A549 (cell line): ENCODE results near the gene RIMKLA. TPM values are rescaled to one million over a fixed set of nuclear protein-coding genes. Genes with fewer than 3 reads are reported as not detected.

Source experiments
- ATAC-seq, 2 experiments: fragments of 200-7000 bp in 1 of 2; fragments of >200 bp in 1 of 2; cut with Nextera tagmentation in 1 of 2; cut with Tn5 transposase in 1 of 2; 3 replicates each; pipeline versions ENCODE4 v1.8.0 to v1.9.1; 2018 to 2020; ENCODE audit warnings: mild to moderate bottlenecking in 1 of 2, moderate library complexity in 1 of 2
- CTCF ChIA-PET: fragments of 300-600 bp; sonication (Branson Sonifier 250); formaldehyde crosslinking; extraction: SDS; loops from one replicate; lab custom pipeline; 2021; ENCODE audit warnings: antibody characterized with exemption, inconsistent platforms; lab: Yijun Ruan, JAX
- POLR2A ChIA-PET: fragments of 350-600 bp; formaldehyde crosslinking; extraction: SDS; loops from one replicate; lab custom pipeline; 2021; ENCODE audit warnings: antibody characterized with exemption, inconsistent platforms; lab: Yijun Ruan, JAX
- DNase-seq, 2 experiments: peaks; one replicate each; pipeline versions ENCODE4 v3.0.0 to v3.0.0-alpha.2; 2011 to 2016; ENCODE audit warnings: low read depth in 1 of 2, low spot score in 1 of 2
- FAIRE-seq: peaks from 2 replicates; lab custom pipeline; 2011; peaks lifted over from hg19 to GRCh38; lab: Jason Lieb, UNC
- H3K27ac ChIP-seq, 2 experiments: fragments of >200 bp; sonication (Bioruptor Twin); formaldehyde crosslinking; 3 replicates each; pipeline ENCODE4 v1.5.1; 2016 to 2017
- H3K4me1 ChIP-seq: fragments of >200 bp; sonication (Bioruptor Twin); formaldehyde crosslinking; 3 replicates; pipeline ENCODE4 v1.6.1; 2016
- H3K4me2 ChIP-seq: fragments of >200 bp; sonication (Bioruptor Twin); formaldehyde crosslinking; 3 replicates; pipeline ENCODE4 v1.6.1; 2016
- H3K4me3 ChIP-seq: fragments of >200 bp; sonication (Bioruptor Twin); formaldehyde crosslinking; 3 replicates; pipeline ENCODE4 v1.5.1; 2016
- H3K9me3 ChIP-seq: fragments of >200 bp; sonication (Bioruptor Twin); formaldehyde crosslinking; 3 replicates; pipeline ENCODE4 v1.6.1; 2016
- CBX2 ChIP-seq: fragments of 200-600 bp; sonication (generic); IDR thresholded peaks from 2 replicates; pipeline ENCODE4 v1.6.1; 2016; ENCODE audit warnings: low read depth, mild to moderate bottlenecking, borderline replicate concordance
- CBX8 ChIP-seq: fragments of 200-600 bp; sonication (generic); IDR thresholded peaks from 2 replicates; pipeline ENCODE4 v1.6.1; 2016
- CEBPB ChIP-seq, 2 experiments: fragments of >200 bp in 1 of 2; sonication (Bioruptor Twin) in 1 of 2; formaldehyde crosslinking in 1 of 2; IDR thresholded peaks; 2 replicates each; pipeline ENCODE4 v1.6.1; 2012 to 2016
- EHMT2 ChIP-seq: fragments of 200-600 bp; sonication (generic); IDR thresholded peaks from 2 replicates; pipeline ENCODE4 v1.6.1; 2016; ENCODE audit warnings: antibody characterized with exemption, low read depth, mild to moderate bottlenecking, moderate library complexity
- EP300 ChIP-seq, 2 experiments: fragments of >200 bp; sonication (Bioruptor Twin); formaldehyde crosslinking; IDR thresholded peaks; 2 replicates in 1 of 2; 3 replicates in 1 of 2; pipeline ENCODE4 v1.6.1; 2016 to 2017
- FOSB ChIP-seq: fragments of 250-450 bp; sonication (Bioruptor Pico); IDR thresholded peaks from 2 replicates; pipeline ENCODE4 v1.5.0; 2020; ENCODE audit warnings: mild to moderate bottlenecking, moderate library complexity
- FOXS1 ChIP-seq: fragments of 250-450 bp; sonication (Bioruptor Pico); IDR thresholded peaks from 2 replicates; pipeline ENCODE4 v1.5.0; 2020; ENCODE audit warnings: mild to moderate bottlenecking, moderate library complexity
- GATA3 ChIP-seq: IDR thresholded peaks from 2 replicates; pipeline ENCODE4 v1.6.1; 2012; ENCODE audit warnings: borderline replicate concordance
- HOXA7 ChIP-seq: fragments of 250-450 bp; sonication (Bioruptor Pico); IDR thresholded peaks from 2 replicates; pipeline ENCODE4 v1.5.0; 2020; ENCODE audit warnings: mild to moderate bottlenecking, moderate library complexity
- HOXB5 ChIP-seq: fragments of 250-450 bp; sonication (Bioruptor Pico); IDR thresholded peaks from 2 replicates; pipeline ENCODE4 v1.5.0; 2020; ENCODE audit warnings: mild to moderate bottlenecking, moderate library complexity
- JUNB ChIP-seq: fragments of >200 bp; sonication (Bioruptor Twin); formaldehyde crosslinking; IDR thresholded peaks from 2 replicates; pipeline ENCODE4 v1.6.1; 2016
- KDM1A ChIP-seq: fragments of 200-600 bp; sonication (generic); IDR thresholded peaks from 2 replicates; pipeline ENCODE4 v1.6.1; 2016; ENCODE audit warnings: low read depth, mild to moderate bottlenecking
- KDM5A ChIP-seq: fragments of 200-600 bp; sonication (generic); IDR thresholded peaks from 2 replicates; pipeline ENCODE4 v1.6.1; 2016; ENCODE audit warnings: antibody characterized with exemption, mild to moderate bottlenecking
- MAFK ChIP-seq: fragments of 450-650 bp; IDR thresholded peaks from 2 replicates; pipeline ENCODE4 v1.6.1; 2014; ENCODE audit not compliant: partially characterized antibody
- MAZ ChIP-seq: fragments of 150-350 bp; IDR thresholded peaks from 2 replicates; pipeline ENCODE4 v1.6.1; 2014; ENCODE audit warnings: antibody characterized with exemption, low read depth, low read length, borderline replicate concordance
- NFE2L2 ChIP-seq: fragments of 150-350 bp; conservative IDR thresholded peaks from 2 replicates; pipeline ENCODE4 v1.6.1; 2014; ENCODE audit warnings: low read length
- POLR2AphosphoS2 ChIP-seq: conservative IDR thresholded peaks from 2 replicates; pipeline ENCODE4 v1.6.1; 2012; ENCODE audit warnings: low read length, improper control_type of control experiment, inconsistent platforms
- SREBF2 ChIP-seq: fragments of 450-650 bp; IDR thresholded peaks from 2 replicates; pipeline ENCODE4 v1.6.1; 2014; ENCODE audit warnings: mild to moderate bottlenecking, moderate library complexity
- TP53 ChIP-seq: fragments of 250-450 bp; sonication (Bioruptor Pico); IDR thresholded peaks from 2 replicates; pipeline ENCODE4 v1.5.0; 2021; ENCODE audit warnings: mild to moderate bottlenecking, moderate library complexity
- ZFP36 ChIP-seq: fragments of 450-650 bp; IDR thresholded peaks from 2 replicates; pipeline ENCODE4 v1.6.1; 2014; ENCODE audit warnings: borderline replicate concordance; ENCODE audit not compliant: partially characterized antibody
- ZSCAN20 ChIP-seq: fragments of 250-450 bp; sonication (Bioruptor Pico); IDR thresholded peaks from 2 replicates; pipeline ENCODE4 v1.8.0; 2022; ENCODE audit warnings: mild to moderate bottlenecking, moderate library complexity
- WGBS: methylation state at CpG from one replicate; pipeline ENCODE4 v1.1.6; 2017; ENCODE audit errors: missing lambda C conversion rate; 5-methylcytosine and 5-hydroxymethylcytosine counted together
- polyA plus RNA-seq, 4 experiments: library from polyadenylated mRNA; depleted of rRNA in 3 of 4; stranded (reverse); fragments of >200 nt; fragmentation: RNase III in 1 of 4; extraction: RNeasy Plus Mini Kit Qiagen cat#74134 plus additional on column Dnase treatment in 1 of 4; gene quantifications; 2 replicates in 3 of 4; 3 replicates in 1 of 4; pipeline ENCODE4 v1.2.3, GENCODE V29; 2011 to 2017
- TF ChIP-seq, protein P1 (sequence below): fragments of 250-450 bp; sonication (Bioruptor Pico); IDR thresholded peaks from 2 replicates; pipeline ENCODE4 v1.5.0; 2021; ENCODE audit warnings: mild to moderate bottlenecking, moderate library complexity, borderline replicate concordance
- TF ChIP-seq, protein P2 (sequence below): IDR thresholded peaks from 2 replicates; pipeline ENCODE4 v1.6.1; 2012
- TF ChIP-seq, protein P3 (sequence below): fragments of 450-650 bp; IDR thresholded peaks from 2 replicates; pipeline ENCODE4 v1.6.1; 2014; ENCODE audit warnings: antibody characterized with exemption
- TF ChIP-seq, protein P4 (sequence below): fragments of >200 bp; sonication (Bioruptor Twin); formaldehyde crosslinking; IDR thresholded peaks from 2 replicates; pipeline ENCODE4 v1.6.1; 2016
- TF ChIP-seq, protein P5 (sequence below): IDR thresholded peaks from 2 replicates; pipeline ENCODE4 v1.6.1; 2012
- TF ChIP-seq, protein P6 (sequence below): IDR thresholded peaks from 2 replicates; pipeline ENCODE4 v1.6.1; 2012; ENCODE audit warnings: low read depth, borderline replicate concordance

Gene RIMKLA
- polyA plus RNA-seq, 2 of the 4 experiments (the other 2 are of a cell fraction), result 0.35 to 1.7 TPM

DNA sequence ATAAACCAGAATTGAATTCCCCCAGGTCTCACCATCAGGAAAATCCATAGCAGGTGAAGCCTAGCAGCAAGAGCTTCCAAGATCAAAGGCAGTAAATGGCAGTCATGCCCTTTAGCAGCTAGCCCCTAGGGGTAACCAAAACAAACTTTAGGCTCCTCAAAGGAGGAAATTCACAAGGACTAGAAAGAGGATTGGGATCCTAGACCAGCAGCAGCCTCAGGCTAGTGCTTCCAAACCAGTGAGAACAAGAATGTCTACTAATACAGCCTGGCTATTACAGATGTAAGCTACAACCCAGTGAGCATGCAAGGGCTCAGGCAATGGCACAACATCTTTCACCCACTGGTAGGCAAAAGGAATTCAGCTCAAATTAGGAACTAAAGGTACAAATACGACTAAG is 11.1 kb upstream of the RIMKLA start:
- H3K4me2 ChIP-seq, result no peak overlapping the region
- FAIRE-seq (no peak), ATAC-seq (no peak), DNase-seq (no peak)
- POLR2A ChIA-PET, result no interaction called here
- H3K9me3 ChIP-seq, result no peaks in the 10 kb centered on the region
- WGBS, result 71% methylated on average over 1 of the region's 1 CpG
- CTCF ChIA-PET, result no interaction called here
- no peak overlapping the region for H3K27ac ChIP-seq
- no peak overlapping the region for H3K4me3 ChIP-seq
- TF ChIP-seq, protein P1, sequence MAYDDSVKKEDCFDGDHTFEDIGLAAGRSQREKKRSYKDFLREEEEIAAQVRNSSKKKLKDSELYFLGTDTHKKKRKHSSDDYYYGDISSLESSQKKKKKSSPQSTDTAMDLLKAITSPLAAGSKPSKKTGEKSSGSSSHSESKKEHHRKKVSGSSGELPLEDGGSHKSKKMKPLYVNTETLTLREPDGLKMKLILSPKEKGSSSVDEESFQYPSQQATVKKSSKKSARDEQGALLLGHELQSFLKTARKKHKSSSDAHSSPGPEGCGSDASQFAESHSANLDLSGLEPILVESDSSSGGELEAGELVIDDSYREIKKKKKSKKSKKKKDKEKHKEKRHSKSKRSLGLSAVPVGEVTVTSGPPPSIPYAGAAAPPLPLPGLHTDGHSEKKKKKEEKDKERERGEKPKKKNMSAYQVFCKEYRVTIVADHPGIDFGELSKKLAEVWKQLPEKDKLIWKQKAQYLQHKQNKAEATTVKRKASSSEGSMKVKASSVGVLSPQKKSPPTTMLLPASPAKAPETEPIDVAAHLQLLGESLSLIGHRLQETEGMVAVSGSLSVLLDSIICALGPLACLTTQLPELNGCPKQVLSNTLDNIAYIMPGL (CRISPR knock-in tag), result no peak
- TF ChIP-seq EP300 (IDR thresholded peaks at IDR 0.05) (no peak), MAFK (no peak), TP53 (CRISPR knock-in tag) (no peak), GATA3 (no peak), EHMT2 (no peak), ZFP36 (no peak), MAZ (no peak), HOXA7 (CRISPR knock-in tag) (no peak)
- TF ChIP-seq, protein P2, sequence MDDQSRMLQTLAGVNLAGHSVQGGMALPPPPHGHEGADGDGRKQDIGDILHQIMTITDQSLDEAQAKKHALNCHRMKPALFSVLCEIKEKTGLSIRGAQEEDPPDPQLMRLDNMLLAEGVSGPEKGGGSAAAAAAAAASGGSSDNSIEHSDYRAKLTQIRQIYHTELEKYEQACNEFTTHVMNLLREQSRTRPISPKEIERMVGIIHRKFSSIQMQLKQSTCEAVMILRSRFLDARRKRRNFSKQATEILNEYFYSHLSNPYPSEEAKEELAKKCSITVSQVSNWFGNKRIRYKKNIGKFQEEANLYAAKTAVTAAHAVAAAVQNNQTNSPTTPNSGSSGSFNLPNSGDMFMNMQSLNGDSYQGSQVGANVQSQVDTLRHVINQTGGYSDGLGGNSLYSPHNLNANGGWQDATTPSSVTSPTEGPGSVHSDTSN, result no peak
- TF ChIP-seq, protein P3, sequence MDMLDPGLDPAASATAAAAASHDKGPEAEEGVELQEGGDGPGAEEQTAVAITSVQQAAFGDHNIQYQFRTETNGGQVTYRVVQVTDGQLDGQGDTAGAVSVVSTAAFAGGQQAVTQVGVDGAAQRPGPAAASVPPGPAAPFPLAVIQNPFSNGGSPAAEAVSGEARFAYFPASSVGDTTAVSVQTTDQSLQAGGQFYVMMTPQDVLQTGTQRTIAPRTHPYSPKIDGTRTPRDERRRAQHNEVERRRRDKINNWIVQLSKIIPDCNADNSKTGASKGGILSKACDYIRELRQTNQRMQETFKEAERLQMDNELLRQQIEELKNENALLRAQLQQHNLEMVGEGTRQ, result no peak
- TF ChIP-seq, all 56 proteins: peak for 0
- peaks cover 12% of the 10 kb centered on the region for H3K4me1 ChIP-seq

- POLR2A ChIA-PET, result no interaction called here
- H3K9me3 ChIP-seq, result no peaks in the 10 kb centered on the region
- FAIRE-seq (no peak), ATAC-seq (no peak), DNase-seq (no peak)
- H3K4me1 ChIP-seq, result peaks cover 12% of the 10 kb centered on the region
- CTCF ChIA-PET, result interaction anchor here (0.6 kb wide), 1 partner anchor 261 kb away, joined by 3 read pairs; no protein-coding TSS in a partner anchor
- TF ChIP-seq HOXB5 (no peak), FOXS1 (CRISPR knock-in tag) (no peak), HOXA7 (CRISPR knock-in tag) (no peak), NFE2L2 (no peak), CEBPB (IDR thresholded peaks at IDR 0.05) (no peak), POLR2AphosphoS2 (no peak), KDM1A (no peak), JUNB (no peak), SREBF2 (no peak), FOSB (CRISPR knock-in tag) (no peak), KDM5A (no peak), CBX8 (no peak), GATA3 (no peak), CBX2 (no peak), EHMT2 (no peak), ZSCAN20 (CRISPR knock-in tag) (no peak)
- TF ChIP-seq, protein P4, sequence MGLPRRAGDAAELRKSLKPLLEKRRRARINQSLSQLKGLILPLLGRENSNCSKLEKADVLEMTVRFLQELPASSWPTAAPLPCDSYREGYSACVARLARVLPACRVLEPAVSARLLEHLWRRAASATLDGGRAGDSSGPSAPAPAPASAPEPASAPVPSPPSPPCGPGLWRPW, result no peak
- TF ChIP-seq, protein P5, sequence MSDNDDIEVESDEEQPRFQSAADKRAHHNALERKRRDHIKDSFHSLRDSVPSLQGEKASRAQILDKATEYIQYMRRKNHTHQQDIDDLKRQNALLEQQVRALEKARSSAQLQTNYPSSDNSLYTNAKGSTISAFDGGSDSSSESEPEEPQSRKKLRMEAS, result no peak
- TF ChIP-seq, protein P6, sequence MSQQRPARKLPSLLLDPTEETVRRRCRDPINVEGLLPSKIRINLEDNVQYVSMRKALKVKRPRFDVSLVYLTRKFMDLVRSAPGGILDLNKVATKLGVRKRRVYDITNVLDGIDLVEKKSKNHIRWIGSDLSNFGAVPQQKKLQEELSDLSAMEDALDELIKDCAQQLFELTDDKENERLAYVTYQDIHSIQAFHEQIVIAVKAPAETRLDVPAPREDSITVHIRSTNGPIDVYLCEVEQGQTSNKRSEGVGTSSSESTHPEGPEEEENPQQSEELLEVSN, result no peak
- TF ChIP-seq, protein P2, result no peak
- no peak overlapping the region for H3K27ac ChIP-seq
- no peak overlapping the region for H3K4me2 ChIP-seq
- H3K4me3 ChIP-seq, result no peak overlapping the region
Measured at GRCh38 chr1:42370876-42371549, 9.6 kb upstream of the RIMKLA start.
